Measurements from ENCODE around the gene TRPM1.

GRCh38 chr15:31051496-31052080 is 49.9 kb downstream of the TRPM1 start:
- TF ChIP-seq CTCF (IDR thresholded peaks at IDR 0.05) (no peak), POLR2A (IDR thresholded peaks at IDR 0.05) (no peak)

Measured in gastroesophageal sphincter (tissue), 3 donors.